GM21447 (cell line): ENCODE measurements around the gene ITGB2.

ENCODE experiments used
- ATAC-seq: cut with Tn5 transposase; IDR thresholded peaks from one replicate; pipeline ENCODE4 v1.9.1; 2021; ENCODE audit not compliant: unreplicated experiment

ITGB2 gene

DNA sequence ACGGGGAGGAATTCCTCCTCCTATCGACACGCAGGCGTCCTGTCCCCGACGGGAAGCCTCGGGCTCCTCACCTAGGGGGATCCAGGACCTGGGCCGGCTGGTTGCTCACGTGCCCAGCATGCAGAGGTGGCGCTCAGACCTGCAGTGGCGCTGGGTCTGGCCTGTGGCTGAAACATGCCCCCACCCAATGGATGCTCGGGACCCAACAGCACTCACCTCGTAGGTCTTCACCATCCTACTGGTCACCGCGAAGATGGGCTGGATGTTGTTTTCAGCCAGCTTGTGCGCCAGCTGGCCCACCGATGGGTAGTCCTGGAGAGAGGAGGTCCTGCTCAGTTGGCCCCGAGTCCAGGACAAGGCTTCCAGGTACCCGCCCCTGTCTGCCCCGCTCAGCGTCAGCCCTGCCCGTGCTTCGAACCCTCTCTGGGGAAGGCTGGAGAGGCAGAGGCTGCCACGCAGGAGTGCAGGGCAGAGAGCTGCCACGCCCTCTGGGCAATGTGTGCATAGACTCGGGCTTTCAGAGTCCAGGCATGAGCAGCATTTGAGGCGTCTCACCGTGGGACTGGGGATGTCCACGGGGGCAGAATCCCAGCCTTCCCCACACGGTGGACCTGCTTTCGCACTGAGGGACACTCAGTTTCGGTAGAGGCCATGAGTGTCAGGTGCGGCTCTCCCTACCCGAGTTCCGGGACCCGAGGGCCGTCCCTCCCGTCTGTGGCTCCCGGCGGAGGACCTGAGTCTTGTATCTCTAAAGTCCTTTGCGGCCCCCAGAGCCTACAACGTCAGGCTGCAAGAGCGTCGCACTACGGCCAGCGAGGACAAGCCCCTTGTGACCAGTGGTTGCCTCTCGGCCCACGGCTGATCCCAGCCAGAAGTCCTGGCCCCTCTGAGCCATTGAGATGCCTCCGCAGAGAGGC is 21.6 kb downstream of the ITGB2 start:
- no peak for ATAC-seq

DNA sequence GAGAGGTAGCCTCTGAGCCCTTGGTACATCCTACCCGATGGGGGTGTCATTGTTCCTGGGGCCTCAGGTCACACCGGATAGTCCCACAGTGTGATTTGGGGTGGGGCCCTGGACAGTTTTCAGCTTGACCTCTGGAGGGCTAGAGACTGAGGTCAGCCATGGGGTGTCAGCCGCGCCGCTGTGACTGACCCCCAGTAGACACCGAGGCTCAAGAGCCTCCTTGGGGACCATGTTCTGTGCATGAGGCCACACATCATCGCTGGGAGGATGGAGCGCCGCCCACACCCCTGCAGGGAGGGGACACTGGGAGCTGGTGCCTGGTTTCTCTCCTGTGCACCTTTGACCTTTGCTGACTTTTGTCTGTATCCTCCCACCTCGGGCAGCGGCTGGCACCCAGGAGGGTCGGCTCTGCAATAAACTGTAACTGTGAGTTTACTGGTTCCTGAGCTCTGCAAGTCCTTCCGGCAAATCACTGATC is 22.6 kb downstream of the ITGB2 start:
- no peak for ATAC-seq

GRCh38 chr21:44897326-44898010 is 23.2 kb downstream of the ITGB2 start:
- ATAC-seq: no peak

GRCh38 chr21:44896561-44897286 is 24.0 kb downstream of the ITGB2 start:
- no peak for ATAC-seq

GRCh38 chr21:44895859-44896258 is 24.8 kb downstream of the ITGB2 start:
- no peak for ATAC-seq

DNA sequence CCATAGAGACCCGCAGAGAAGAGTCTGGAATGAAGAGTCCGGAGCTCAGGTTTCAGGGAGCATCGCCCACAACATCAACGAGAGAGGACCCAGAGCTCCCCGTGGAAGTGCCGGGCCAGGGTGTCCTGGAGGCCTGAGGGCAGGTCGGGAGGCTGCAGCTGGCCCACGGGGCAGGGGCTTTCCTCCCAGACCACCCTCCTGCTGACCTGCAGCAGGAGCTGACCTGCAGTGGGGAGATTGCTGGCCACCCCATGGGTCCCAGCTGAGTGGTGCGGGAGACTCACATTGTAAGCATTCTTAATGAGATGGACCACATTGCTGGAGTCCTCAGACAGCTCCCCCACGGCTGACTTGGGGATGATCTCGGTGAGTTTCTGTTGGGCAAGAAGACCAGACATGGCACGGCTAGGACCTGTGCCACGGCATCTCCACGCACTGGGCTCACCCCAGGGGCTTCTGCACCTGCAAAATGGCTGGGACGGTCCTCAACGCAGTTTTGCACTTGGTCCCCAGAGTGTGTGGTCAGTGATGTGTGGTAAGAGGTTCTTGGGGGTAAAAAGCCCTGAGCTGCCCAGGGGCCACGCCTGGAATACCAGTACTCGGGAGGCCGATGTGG is 25.9 kb downstream of the ITGB2 start:
- ATAC-seq: no peak

GRCh38 chr21:44893948-44894656 is 26.6 kb downstream of the ITGB2 start:
- ATAC-seq: no peak

DNA sequence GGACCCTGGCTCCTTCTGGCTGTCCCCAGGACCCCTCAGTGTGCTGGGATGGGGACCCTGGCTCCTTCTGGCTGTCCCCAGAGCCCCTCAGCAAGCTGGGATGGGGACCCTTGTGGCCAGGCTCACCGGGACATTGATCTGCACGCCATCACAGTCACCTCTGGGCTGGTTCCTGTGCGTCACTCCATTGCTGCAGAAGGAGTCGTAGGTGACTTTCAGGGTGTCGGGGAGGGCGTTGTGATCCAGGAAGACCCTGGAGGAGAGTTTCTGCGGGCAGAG is 27.5 kb downstream of the ITGB2 start:
- no peak for ATAC-seq

DNA sequence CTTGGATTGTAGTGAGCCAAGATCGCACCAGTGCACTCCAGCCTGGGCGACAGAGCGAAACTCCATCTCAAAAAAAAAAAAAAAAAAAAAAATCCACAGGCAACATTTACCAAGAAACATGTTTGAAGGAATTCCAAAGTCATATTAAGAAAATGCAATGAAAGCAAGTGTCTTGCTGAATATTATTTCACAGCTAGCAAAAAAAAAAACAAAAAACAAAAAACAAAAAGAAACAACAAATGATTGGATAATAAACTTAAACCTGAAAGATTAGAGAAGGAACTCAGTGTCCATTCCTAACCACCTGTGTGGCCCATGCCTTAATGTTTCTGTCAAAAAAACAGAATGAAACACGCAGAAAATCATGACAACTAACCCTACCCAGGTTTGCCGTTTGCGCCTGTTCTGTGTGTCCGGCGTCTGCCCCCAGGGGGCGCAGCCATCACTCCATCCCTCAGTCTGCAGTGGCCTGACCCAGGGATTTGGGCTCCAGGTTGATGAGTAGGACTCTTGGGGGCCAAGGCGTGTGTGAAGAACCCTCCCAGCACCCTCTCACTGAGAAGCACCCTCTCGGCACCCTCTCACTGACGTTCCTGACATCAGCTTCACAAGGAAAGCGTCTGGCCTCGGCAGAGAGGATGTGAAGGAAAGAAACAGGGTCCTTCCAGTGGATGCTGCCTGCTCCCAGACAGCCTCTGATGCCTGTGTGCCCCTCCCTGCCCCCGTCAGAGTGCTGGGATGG is 28.0 kb downstream of the ITGB2 start:
- no peak for ATAC-seq

DNA sequence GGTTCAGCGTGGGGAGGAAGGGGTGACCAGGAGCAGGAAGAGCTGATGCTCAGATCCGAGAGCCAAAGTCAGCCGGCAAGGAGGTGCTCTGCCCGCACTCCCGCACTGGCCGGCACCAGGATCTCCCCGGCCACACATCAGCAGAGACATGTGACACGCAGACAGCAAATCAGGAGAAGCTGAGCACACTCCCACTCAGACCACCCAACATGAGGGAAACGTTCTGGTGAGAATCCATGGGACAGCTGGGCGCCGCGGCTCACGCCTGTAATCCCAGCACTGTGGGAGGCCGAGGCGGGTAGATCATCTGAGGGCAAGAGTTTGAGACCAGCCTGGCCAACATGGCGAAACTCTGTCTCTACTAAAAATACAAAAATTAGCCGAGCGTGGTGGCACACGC is 28.6 kb downstream of the ITGB2 start:
- no peak for ATAC-seq

- no peak for ATAC-seq
Measured at GRCh38 chr21:44891631-44892031, 29.1 kb downstream of the ITGB2 start.

DNA sequence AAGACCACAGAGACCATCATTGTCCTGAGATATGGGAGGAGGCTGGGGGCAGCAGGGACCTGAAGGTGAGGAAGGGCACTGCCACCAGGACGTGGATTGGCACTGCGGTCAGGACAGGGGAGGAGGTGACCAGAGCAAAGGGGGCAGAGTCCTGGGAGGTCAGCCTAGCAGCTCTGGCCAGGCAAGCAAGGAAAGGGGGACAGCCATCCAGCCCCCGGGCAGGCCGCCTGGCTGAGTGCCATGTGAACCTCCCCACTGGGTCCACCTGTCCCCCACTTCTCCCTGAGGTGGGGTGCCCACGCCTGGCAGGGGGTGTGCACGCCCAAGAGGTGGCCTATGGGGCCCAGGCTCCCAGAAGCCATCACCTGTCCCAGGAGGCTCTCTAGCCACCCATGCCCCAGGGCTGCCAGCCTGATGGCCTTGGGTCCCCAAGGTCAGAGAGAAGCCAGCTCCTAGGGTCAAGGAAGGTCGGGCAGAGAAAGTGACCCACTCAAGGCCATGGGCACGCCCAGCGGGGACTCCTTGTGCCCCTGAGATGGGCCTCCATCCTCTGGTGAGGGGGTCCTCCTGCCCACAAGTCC is 29.6 kb downstream of the ITGB2 start:
- ATAC-seq: no peak

GRCh38 chr21:44890338-44890931 is 30.3 kb downstream of the ITGB2 start:
- no peak for ATAC-seq

GRCh38 chr21:44889625-44890337 is 30.9 kb downstream of the ITGB2 start:
- ATAC-seq: no peak

DNA sequence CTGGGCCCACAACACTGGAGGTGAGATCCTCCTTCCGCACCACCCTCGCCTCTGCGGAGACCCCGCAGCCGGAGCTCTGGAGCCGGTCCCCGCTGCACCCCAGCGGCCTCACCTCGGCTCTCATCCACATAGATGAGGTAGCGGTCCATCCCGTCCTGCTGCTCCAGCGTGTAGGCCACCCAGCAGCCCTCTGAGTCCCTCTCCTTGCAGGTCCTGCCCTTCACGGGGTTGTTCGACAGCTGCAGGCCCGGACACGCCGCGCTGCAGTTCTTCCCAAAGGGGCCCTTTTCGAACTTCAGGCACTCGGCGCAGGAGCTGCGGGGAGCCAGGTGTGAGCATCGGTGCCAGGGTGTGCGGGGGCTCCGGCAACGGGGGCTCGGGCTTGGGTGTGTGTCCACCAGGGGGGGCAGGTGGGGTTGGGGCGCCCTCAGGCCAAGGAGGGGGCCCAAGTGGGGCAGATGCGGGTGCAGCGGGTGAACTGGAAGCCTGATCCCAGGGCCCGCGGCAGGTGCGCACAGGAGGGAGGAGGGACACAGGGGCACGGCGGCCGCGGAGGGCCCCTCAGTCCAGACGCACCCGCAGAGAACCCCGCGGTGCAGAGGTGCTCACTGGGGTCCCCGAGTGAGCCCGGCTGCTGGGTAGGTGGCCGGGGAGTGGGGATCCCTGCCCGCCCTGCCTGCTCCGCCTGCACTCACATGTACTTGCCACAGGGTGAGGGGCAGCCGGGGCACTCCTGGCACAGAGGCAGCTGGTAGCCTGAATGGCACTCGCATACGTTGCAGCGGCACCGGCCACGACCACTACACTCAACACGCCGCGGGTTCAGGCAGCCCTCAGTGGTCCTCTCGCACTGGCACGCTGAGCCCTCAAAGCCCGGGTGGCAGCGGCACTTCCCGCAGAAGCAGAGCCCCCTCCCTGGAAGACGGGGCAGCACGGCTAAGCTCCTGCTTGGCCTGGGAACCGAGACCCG is 31.8 kb downstream of the ITGB2 start:
- no peak for ATAC-seq

DNA sequence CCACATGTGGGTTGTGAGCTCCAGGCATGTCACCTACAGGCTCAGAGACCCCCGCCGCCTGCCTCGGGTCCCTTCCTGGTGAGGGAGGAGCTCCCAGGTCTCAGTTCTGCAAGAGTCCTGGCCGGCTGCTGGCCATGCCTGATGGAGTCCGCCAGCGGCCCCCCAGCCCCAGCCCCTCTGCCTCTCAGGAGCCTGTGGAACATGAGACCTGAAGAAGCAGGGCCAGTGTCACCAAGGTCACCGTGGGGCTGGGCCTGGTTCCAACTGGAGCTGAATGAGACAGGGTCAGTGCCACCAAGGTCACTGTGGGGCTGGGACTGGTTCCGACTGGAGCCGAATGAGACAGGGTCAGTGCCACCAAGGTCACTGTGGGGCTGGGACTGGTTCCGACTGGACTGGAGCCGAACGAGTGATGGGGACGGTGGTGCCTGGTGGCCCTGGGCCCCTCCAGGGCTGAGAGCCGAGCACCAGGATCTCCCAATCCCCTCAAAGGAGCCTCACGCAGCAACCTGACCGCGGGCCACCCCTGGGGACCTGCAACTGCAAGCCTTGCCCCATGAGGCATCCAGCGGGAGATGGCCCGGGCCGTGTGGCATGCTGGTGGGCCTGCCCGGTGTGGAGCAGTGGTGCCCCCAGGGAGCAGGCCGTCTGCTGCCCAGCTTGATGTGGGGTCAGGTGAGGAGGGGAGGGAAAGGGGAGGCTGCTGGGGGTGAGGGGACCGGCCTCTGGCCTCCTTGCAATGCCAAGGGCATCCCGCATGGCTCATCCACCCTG is 32.7 kb downstream of the ITGB2 start:
- ATAC-seq: no peak
